ENCODE data around the gene ARID3C. TPM values are rescaled to one million over a fixed set of nuclear protein-coding genes. Genes with fewer than 3 reads are reported as not detected.

ARID3C gene
- total RNA-seq, 1 experiment from 2014 or later = 0.42 TPM

GRCh38 chr9:34664281-34665066, 35.6 kb upstream of the ARID3C start:
- ChIA-PET RAD21 (ENCODE audit: low non-redundant PET in 1 of 2, low total read pairs in 2 of 2, uncharacterized antibody in 2 of 2, unreplicated experiment in 2 of 2) (no interaction called here), CTCF (interaction anchor here (1.0 to 2.3 kb wide), 8 partner anchors 8 to 430 kb away, joined by 3 to 12 read pairs (median 4); partner anchors contain the start of gene GALT), POLR2A (interaction anchor here (1.0 to 1.7 kb wide), 5 partner anchors 13 to 451 kb away, joined by 3 to 14 read pairs (median 5); partner anchors contain the start of genes ATOSB, GALT, IL11RA and SIGMAR1)
- Histone ChIP-seq H3K4me1 (ENCODE audit: control insufficient read depth in 1 of 2, insufficient read depth in 2 of 2, low read length in 2 of 2) (peaks cover 10 to 33% of the 10 kb centered on the region in 2 experiments), H2AFZ (ENCODE audit: low read depth, low read length, poor library complexity, severe bottlenecking) (no peak overlapping the region), H3K9me2 (ENCODE audit: insufficient read depth) (no peaks in the 10 kb centered on the region), H3K27me3 (ENCODE audit: insufficient read depth, low read length) (no peaks in the 10 kb centered on the region), H3K36me3 (ENCODE audit: control insufficient read depth in 1 of 2, insufficient read depth in 2 of 2, low read length in 2 of 2) (no peaks in the 10 kb centered on the region), H3K4me2 (ENCODE audit: low read length) (peak overlapping the region; percentile 98), H3K9me3 (ENCODE audit: control insufficient read depth in 1 of 2, insufficient read depth in 1 of 2, low read depth in 1 of 2, low read length in 2 of 2) (no peaks in the 10 kb centered on the region), H3K79me2 (ENCODE audit: insufficient read depth, low read length) (peaks cover 12% of the 10 kb centered on the region; the same call in 1 of the 2 replicates), H4K20me1 (ENCODE audit: insufficient read depth) (no peaks in the 10 kb centered on the region), H3K27ac (ENCODE audit: low read depth, low read length) (peak overlapping the region; percentile 36), H3K9ac (ENCODE audit: low read length) (peak overlapping the region; percentile 63), H3K4me3 (replicated peaks in 1 of 2; ENCODE audit: low read depth in 1 of 2, low read length in 2 of 2) (peak overlapping the region; percentile 48 to 91)
- BruUV-seq (replicated peaks) = no TSS peak
- TF ChIP-seq SP1 (IDR thresholded peaks at IDR 0.05; ENCODE audit: low read depth) (0 out of 2 replicates have a peak, but pooled peaks have one; percentile 18), CTCF (IDR thresholded peaks at IDR 0.05 in 2 of 3, conservative IDR thresholded peaks at IDR 0.05 in 1 of 3; ENCODE audit: borderline replicate concordance in 1 of 3, insufficient read depth in 1 of 3, low read depth in 2 of 3, low read length in 2 of 3) (peak; percentile 95 to 98 (median 97)), CEBPB (IDR thresholded peaks at IDR 0.05; ENCODE audit: low read depth) (no peak), SRF (IDR thresholded peaks at IDR 0.05; ENCODE audit: low read depth) (no peak), JUND (IDR thresholded peaks at IDR 0.05) (no peak), YY1 (IDR thresholded peaks at IDR 0.05; ENCODE audit: extremely low read depth, insufficient replicate concordance, low read depth, low read length) (peak; percentile 49)
- ATAC-seq (peak; percentile 71), DNase-seq (ENCODE audit: low read depth, low spot score) (peak; percentile 75)
- intact Hi-C loops (cut with micrococcal nuclease) = loop anchor here (2.0 kb wide), 1 partner anchor 52 kb away; the partner anchor contains the start of gene RPP25L

Measured in HCT116 (cell line).